Measurements from ENCODE around the gene DOCK9. TPM values are rescaled to one million over a fixed set of nuclear protein-coding genes. Genes with fewer than 3 reads are reported as not detected.
"Not testable (repeated sequence)": the region's sequence is repeated elsewhere in the genome, so short reads cannot be mapped to it uniquely, and the experiment has no call there.

The DOCK9 gene
- total RNA-seq, 1 donor from 2014 or later = 97.6 TPM

GRCh38 chr13:98921015-98921580 lies 56.8 kb downstream of the DOCK9 start:
- intact Hi-C loops (cut with micrococcal nuclease) = no loop called here

- intact Hi-C loops (cut with micrococcal nuclease) = no loop called here
These were observed 58.3 kb downstream of the DOCK9 start for GRCh38 chr13:98919566-98919965.

- intact Hi-C loops (cut with micrococcal nuclease) = no loop called here
These were observed 59.1 kb downstream of the DOCK9 start for GRCh38 chr13:98918771-98919170.

GRCh38 chr13:98917116-98917515 lies 60.7 kb downstream of the DOCK9 start:
- intact Hi-C loops (cut with micrococcal nuclease) = no loop called here

- intact Hi-C loops (cut with micrococcal nuclease) = no loop called here
These were observed 61.5 kb downstream of the DOCK9 start for GRCh38 chr13:98916403-98916802.

GRCh38 chr13:98915981-98916380 lies 61.9 kb downstream of the DOCK9 start:
- intact Hi-C loops (cut with micrococcal nuclease) = no loop called here

GRCh38 chr13:98915563-98915962 lies 62.3 kb downstream of the DOCK9 start:
- intact Hi-C loops (cut with micrococcal nuclease) = no loop called here

- intact Hi-C loops (cut with micrococcal nuclease) = loop anchor here (5.0 kb wide), 3 partner anchors 134 to 589 kb away; partner anchors contain the start of gene TM9SF2
These were observed 64.1 kb downstream of the DOCK9 start for GRCh38 chr13:98913741-98914140.

- intact Hi-C loops (cut with micrococcal nuclease) = loop anchor here (5.0 kb wide), 3 partner anchors 134 to 589 kb away; partner anchors contain the start of gene TM9SF2
These were observed 65.0 kb downstream of the DOCK9 start for GRCh38 chr13:98912846-98913245.

- intact Hi-C loops (cut with micrococcal nuclease) = loop anchor here (1.0 to 5.0 kb wide), 9 partner anchors 16 to 1477 kb away; partner anchors contain the start of gene TM9SF2
These were observed 67.3 kb downstream of the DOCK9 start for GRCh38 chr13:98910501-98910951.

- intact Hi-C loops (cut with micrococcal nuclease) = no loop called here
These were observed 68.8 kb downstream of the DOCK9 start for GRCh38 chr13:98909016-98909415.

GRCh38 chr13:98906746-98907502 lies 70.9 kb downstream of the DOCK9 start:
- intact Hi-C loops (cut with micrococcal nuclease) = no loop called here

GRCh38 chr13:98905199-98905598 lies 72.7 kb downstream of the DOCK9 start:
- intact Hi-C loops (cut with micrococcal nuclease) = no loop called here

- intact Hi-C loops (cut with micrococcal nuclease) = no loop called here
These were observed 77.4 kb downstream of the DOCK9 start for GRCh38 chr13:98900442-98900841.

GRCh38 chr13:98897706-98898105 lies 80.2 kb downstream of the DOCK9 start:
- intact Hi-C loops (cut with micrococcal nuclease) = no loop called here

GRCh38 chr13:98896868-98897144 lies 81.1 kb downstream of the DOCK9 start:
- intact Hi-C loops (cut with micrococcal nuclease) = no loop called here

- intact Hi-C loops (cut with micrococcal nuclease) = no loop called here
These were observed 81.6 kb downstream of the DOCK9 start for GRCh38 chr13:98896083-98896867.

- intact Hi-C loops (cut with micrococcal nuclease) = not testable (repeated sequence)
These were observed 83.0 kb downstream of the DOCK9 start for GRCh38 chr13:98894814-98895213.

- intact Hi-C loops (cut with micrococcal nuclease) = no loop called here
These were observed 84.5 kb downstream of the DOCK9 start for GRCh38 chr13:98893371-98893770.

GRCh38 chr13:98892821-98893220 lies 85.0 kb downstream of the DOCK9 start:
- intact Hi-C loops (cut with micrococcal nuclease) = no loop called here

- intact Hi-C loops (cut with micrococcal nuclease) = no loop called here
These were observed 85.8 kb downstream of the DOCK9 start for GRCh38 chr13:98892077-98892476.

- intact Hi-C loops (cut with micrococcal nuclease) = no loop called here
These were observed 86.9 kb downstream of the DOCK9 start for GRCh38 chr13:98890925-98891324.

Data from T-helper 1 cell treated with Interleukin-12 subunit alpha and Interleukin-12 subunit beta and Interleukin-4 antibody, amounts not matched to agents 30 ng/mL and 1 ng/mL, for 36 hours (primary cell).